ENCODE results near the gene ARL2BP.

ARL2BP gene

GRCh38 chr16:57289391-57290257 is 44.6 kb downstream of the ARL2BP start:
- TF ChIP-seq SIN3A (IDR thresholded peaks at IDR 0.05; ENCODE audit: borderline replicate concordance, insufficient read depth, low read length) = no peak
- no peak for TF ChIP-seq TAF1 (IDR thresholded peaks at IDR 0.05; ENCODE audit: borderline replicate concordance, insufficient read depth, low read length)
- TF ChIP-seq REST (IDR thresholded peaks at IDR 0.05; ENCODE audit: insufficient read depth in 1 of 2, low read depth in 2 of 2, low read length in 2 of 2) = no peak
- no peak for TF ChIP-seq FOXP2 (optimal IDR thresholded peaks at IDR 0.05; ENCODE audit: borderline replicate concordance, extremely low read depth, extremely low read length, insufficient read depth)
- no peak for TF ChIP-seq POLR2AphosphoS5 (IDR thresholded peaks at IDR 0.05; ENCODE audit: low read depth, low read length)

GRCh38 chr16:57297856-57298255 is 52.8 kb downstream of the ARL2BP start:
- TF ChIP-seq SIN3A (IDR thresholded peaks at IDR 0.05; ENCODE audit: borderline replicate concordance, insufficient read depth, low read length) = no peak
- TF ChIP-seq REST (IDR thresholded peaks at IDR 0.05; ENCODE audit: insufficient read depth in 1 of 2, low read depth in 2 of 2, low read length in 2 of 2) = no peak
- no peak for TF ChIP-seq POLR2AphosphoS5 (IDR thresholded peaks at IDR 0.05; ENCODE audit: low read depth, low read length)
- no peak for TF ChIP-seq TAF1 (IDR thresholded peaks at IDR 0.05; ENCODE audit: borderline replicate concordance, insufficient read depth, low read length)
- no peak for TF ChIP-seq FOXP2 (optimal IDR thresholded peaks at IDR 0.05; ENCODE audit: borderline replicate concordance, extremely low read depth, extremely low read length, insufficient read depth)

GRCh38 chr16:57299009-57299718 is 54.1 kb downstream of the ARL2BP start:
- TF ChIP-seq FOXP2 (optimal IDR thresholded peaks at IDR 0.05; ENCODE audit: borderline replicate concordance, extremely low read depth, extremely low read length, insufficient read depth) (no peak), POLR2AphosphoS5 (IDR thresholded peaks at IDR 0.05; ENCODE audit: low read depth, low read length) (no peak), REST (IDR thresholded peaks at IDR 0.05; ENCODE audit: insufficient read depth in 1 of 2, low read depth in 2 of 2, low read length in 2 of 2) (no peak), SIN3A (IDR thresholded peaks at IDR 0.05; ENCODE audit: borderline replicate concordance, insufficient read depth, low read length) (no peak), TAF1 (IDR thresholded peaks at IDR 0.05; ENCODE audit: borderline replicate concordance, insufficient read depth, low read length) (no peak)

DNA sequence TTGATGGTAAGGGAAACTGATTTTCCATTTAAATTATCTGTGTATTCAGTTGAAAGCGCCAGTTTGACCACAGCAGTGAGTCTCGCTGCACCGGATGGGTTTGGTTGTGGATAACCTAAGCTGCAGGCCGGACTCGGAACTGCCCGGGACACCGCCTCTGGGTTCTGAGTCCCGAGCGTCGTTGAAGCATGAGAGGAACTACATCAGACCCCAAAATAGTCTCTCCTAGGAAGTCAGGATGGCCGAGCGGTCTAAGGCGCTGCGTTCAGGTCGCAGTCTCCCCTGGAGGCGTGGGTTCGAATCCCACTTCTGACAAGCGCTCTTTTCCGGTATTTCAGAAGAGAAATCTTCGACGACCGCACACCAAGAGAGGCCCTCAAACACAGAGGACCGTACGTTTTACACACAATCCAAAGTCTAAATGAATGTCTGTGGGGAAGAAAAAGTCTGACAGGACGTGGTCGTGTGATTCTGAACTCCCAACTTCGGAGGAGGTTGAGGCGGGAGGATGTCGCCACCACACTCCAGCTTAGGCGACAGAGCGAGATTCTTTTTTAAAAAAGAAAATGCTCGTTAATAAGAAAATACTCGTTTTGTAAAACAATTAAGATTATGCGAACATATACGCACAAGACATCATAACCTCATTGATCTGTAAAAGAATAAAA is 54.8 kb downstream of the ARL2BP start:
- TF ChIP-seq POLR2AphosphoS5 (IDR thresholded peaks at IDR 0.05; ENCODE audit: low read depth, low read length) (no peak), REST (IDR thresholded peaks at IDR 0.05; ENCODE audit: insufficient read depth in 1 of 2, low read depth in 2 of 2, low read length in 2 of 2) (no peak), FOXP2 (optimal IDR thresholded peaks at IDR 0.05; ENCODE audit: borderline replicate concordance, extremely low read depth, extremely low read length, insufficient read depth) (no peak), SIN3A (IDR thresholded peaks at IDR 0.05; ENCODE audit: borderline replicate concordance, insufficient read depth, low read length) (no peak), TAF1 (IDR thresholded peaks at IDR 0.05; ENCODE audit: borderline replicate concordance, insufficient read depth, low read length) (no peak)

Data from PFSK-1 (cell line).